Muscle layer of colon (tissue), 2 donors: ENCODE measurements around the gene TMEM154.

ENCODE experiments used
- H3K27ac ChIP-seq: one replicate; pipeline ENCODE4 v1.7.0; 2013; ENCODE audit warnings: low read depth, mild to moderate bottlenecking, low read length, moderate library complexity
- H3K27me3 ChIP-seq, 2 donors: one replicate each; pipeline ENCODE4 v1.7.0; 2013; ENCODE audit warnings: low read length in 2 of 2, mild to moderate bottlenecking in 2 of 2; ENCODE audit not compliant: insufficient read depth in 2 of 2, control insufficient read depth in 1 of 2
- H3K36me3 ChIP-seq: one replicate; pipeline ENCODE4 v1.7.0; 2013; ENCODE audit warnings: mild to moderate bottlenecking, low read length; ENCODE audit not compliant: insufficient read depth
- H3K4me1 ChIP-seq: one replicate; pipeline ENCODE4 v1.7.0; 2013; ENCODE audit warnings: mild to moderate bottlenecking, low read length; ENCODE audit not compliant: insufficient read depth
- H3K4me3 ChIP-seq, 2 donors: one replicate each; pipeline ENCODE4 v1.7.0; 2013; ENCODE audit warnings: low read length in 2 of 2, low read depth in 1 of 2, mild to moderate bottlenecking in 1 of 2, moderate library complexity in 1 of 2
- H3K9ac ChIP-seq: one replicate; pipeline ENCODE4 v1.7.0; 2013; ENCODE audit warnings: low read length
- H3K9me3 ChIP-seq: one replicate; pipeline ENCODE4 v1.7.0; 2013; ENCODE audit warnings: mild to moderate bottlenecking, low read length
- donor health status: abdominal sarcoma.
- donor health status: Adenocarcinoma of cecum.

The TMEM154 gene

GRCh38 chr4:152581536-152582160, 98.1 kb downstream of the TMEM154 start:
- H3K27ac ChIP-seq: no peak overlapping the region
- no peaks in the 10 kb centered on the region for H3K9me3 ChIP-seq
- H3K4me1 ChIP-seq: no peaks in the 10 kb centered on the region
- no peak overlapping the region for H3K9ac ChIP-seq
- no peaks in the 10 kb centered on the region for H3K36me3 ChIP-seq
- H3K4me3 ChIP-seq: no peak overlapping the region
- no peaks in the 10 kb centered on the region for H3K27me3 ChIP-seq

DNA sequence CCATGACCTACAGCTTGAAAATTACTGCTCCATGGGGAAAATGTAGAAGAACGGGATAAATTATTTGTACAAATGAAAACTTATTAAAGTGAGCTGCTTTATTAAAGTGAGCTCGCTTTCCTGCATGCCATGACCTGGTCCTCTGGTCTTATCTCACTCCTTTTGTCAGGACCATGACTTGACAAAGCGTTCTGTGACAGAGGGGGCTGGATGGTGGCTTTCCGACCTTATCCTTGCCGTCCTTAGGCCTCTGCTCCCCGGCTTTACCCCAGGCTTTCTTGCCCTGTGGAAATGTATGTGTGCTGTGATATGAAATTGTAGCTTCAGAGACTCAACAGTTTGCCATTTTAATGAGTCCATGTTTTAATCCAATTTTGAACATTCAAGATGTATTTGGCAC, 99.9 kb downstream of the TMEM154 start:
- Histone ChIP-seq H3K4me3 (no peak overlapping the region), H3K36me3 (no peaks in the 10 kb centered on the region), H3K27ac (no peak overlapping the region), H3K9me3 (no peaks in the 10 kb centered on the region), H3K9ac (no peak overlapping the region), H3K27me3 (no peaks in the 10 kb centered on the region), H3K4me1 (no peaks in the 10 kb centered on the region)

DNA sequence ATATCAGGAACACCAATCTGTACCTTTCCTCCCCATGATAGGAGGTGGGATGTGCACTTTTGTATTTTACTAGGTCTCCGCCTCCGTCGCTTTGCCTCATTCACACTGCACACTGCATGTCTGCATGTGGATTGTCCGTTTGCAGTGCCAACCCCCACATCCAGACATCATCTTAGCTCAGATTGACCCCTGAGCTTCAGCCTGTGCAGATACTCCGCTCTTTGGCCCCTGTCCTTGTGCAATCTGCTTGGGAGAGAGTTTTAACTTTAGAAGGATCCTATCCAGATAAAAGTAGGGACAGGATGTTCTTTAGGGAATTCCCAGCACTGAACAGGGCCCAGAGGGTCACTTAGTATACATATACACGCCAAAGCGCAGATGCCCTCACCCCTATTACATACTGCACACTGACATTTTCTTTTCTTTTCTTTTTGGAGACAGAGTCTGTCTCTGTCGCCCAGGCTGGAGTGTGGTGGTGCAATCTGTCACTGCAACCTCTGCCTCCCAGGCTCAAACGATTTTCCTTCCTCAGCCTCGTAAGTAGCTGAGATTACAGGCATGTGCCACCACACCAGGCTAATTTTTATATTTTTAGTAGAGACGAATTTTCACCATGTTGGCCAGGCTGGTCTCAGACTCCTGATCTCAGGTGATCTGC, 100.6 kb downstream of the TMEM154 start:
- no peak overlapping the region for H3K27ac ChIP-seq
- no peak overlapping the region for H3K9ac ChIP-seq
- no peak overlapping the region for H3K4me3 ChIP-seq
- H3K4me1 ChIP-seq: no peaks in the 10 kb centered on the region
- H3K36me3 ChIP-seq: no peaks in the 10 kb centered on the region
- no peaks in the 10 kb centered on the region for H3K27me3 ChIP-seq
- no peaks in the 10 kb centered on the region for H3K9me3 ChIP-seq

DNA sequence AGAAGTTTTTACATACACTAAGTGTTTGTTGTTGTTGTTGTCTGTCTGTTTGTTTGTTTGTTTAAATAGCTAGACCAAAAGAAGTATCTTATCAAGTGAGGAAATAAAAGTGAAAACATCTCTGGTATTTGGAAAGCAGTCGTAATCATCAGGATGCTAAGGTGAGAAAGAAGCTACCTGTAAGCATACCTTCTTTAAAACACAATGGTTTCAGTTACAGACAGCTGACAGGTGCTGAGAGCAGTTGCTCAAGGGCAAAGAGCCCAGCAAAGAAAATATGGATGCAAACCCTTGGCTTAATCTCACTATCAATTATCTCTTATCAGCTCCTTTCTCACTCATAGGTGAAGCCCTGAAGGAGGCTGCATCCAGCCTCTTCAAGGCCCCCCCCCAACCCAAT, 101.1 kb downstream of the TMEM154 start:
- Histone ChIP-seq H3K36me3 (no peaks in the 10 kb centered on the region), H3K27ac (no peak overlapping the region), H3K4me3 (no peak overlapping the region), H3K4me1 (no peaks in the 10 kb centered on the region), H3K9me3 (no peaks in the 10 kb centered on the region), H3K9ac (no peak overlapping the region), H3K27me3 (no peaks in the 10 kb centered on the region)

DNA sequence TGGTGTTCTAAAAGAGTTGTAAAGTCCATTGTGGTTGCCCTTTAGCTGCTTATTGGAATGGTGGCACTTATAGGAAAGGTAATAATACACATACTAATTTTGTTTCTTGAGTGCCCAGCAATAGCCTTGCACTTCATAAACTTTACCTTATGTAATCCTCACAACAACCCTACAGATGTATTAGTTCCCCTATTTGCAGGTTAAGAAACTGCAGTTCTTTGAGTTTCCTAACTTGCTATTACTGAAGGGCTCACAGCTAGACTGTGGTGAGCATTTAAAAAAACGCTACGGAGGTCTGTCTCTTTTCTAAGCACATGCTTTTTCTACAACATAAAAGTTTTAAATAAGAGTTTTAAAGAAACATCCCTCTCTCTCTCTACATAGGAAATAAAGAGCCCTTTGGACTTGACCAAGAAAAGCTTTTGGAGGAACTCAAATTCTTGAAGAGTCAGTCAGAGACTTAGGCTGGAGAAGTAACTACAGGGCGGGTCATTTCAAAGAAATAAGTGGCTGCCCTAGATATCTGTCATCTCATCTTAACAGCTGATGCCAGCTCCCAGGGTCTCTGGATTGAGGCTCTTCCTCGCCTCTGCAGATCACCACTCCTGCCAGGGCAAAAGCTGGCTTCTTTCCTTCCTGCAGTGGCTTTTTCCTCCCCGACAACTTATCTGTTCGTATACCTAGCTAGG, 101.9 kb downstream of the TMEM154 start:
- H3K9me3 ChIP-seq: no peaks in the 10 kb centered on the region
- H3K27me3 ChIP-seq: no peaks in the 10 kb centered on the region
- H3K36me3 ChIP-seq: no peaks in the 10 kb centered on the region
- H3K4me3 ChIP-seq: no peak overlapping the region
- no peaks in the 10 kb centered on the region for H3K4me1 ChIP-seq
- no peak overlapping the region for H3K27ac ChIP-seq
- no peak overlapping the region for H3K9ac ChIP-seq

DNA sequence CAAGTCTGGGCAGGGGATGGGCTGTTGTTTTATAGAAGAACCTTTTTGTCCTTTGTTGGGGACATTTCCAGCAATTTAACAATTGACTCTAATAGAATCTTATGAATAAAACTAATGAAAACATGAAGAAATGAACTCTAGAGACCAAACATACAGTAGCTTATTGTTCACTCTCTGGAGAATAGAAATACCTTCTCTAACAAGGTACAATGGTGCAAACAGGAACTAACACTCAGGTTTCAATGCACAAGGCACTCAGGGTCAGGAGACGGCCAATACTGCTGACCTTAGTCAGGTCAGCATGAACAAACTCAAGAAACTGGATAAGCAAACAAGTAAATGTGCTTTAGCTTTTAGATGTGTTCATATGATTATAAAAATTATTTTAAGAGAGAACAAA, 104.3 kb downstream of the TMEM154 start:
- H3K27ac ChIP-seq: no peak overlapping the region
- H3K36me3 ChIP-seq: no peaks in the 10 kb centered on the region
- H3K4me3 ChIP-seq: no peak overlapping the region
- no peaks in the 10 kb centered on the region for H3K27me3 ChIP-seq
- H3K4me1 ChIP-seq: no peaks in the 10 kb centered on the region
- H3K9me3 ChIP-seq: no peaks in the 10 kb centered on the region
- no peak overlapping the region for H3K9ac ChIP-seq

GRCh38 chr4:152573861-152574260, 105.9 kb downstream of the TMEM154 start:
- H3K9ac ChIP-seq: no peak overlapping the region
- H3K36me3 ChIP-seq: no peaks in the 10 kb centered on the region
- no peak overlapping the region for H3K4me3 ChIP-seq
- H3K4me1 ChIP-seq: no peaks in the 10 kb centered on the region
- no peaks in the 10 kb centered on the region for H3K9me3 ChIP-seq
- H3K27ac ChIP-seq: no peak overlapping the region
- no peaks in the 10 kb centered on the region for H3K27me3 ChIP-seq

GRCh38 chr4:152572417-152573086, 107.2 kb downstream of the TMEM154 start:
- H3K36me3 ChIP-seq: no peaks in the 10 kb centered on the region
- H3K4me1 ChIP-seq: no peaks in the 10 kb centered on the region
- H3K27ac ChIP-seq: no peak overlapping the region
- no peaks in the 10 kb centered on the region for H3K9me3 ChIP-seq
- H3K4me3 ChIP-seq: no peak overlapping the region
- H3K27me3 ChIP-seq: no peaks in the 10 kb centered on the region
- no peak overlapping the region for H3K9ac ChIP-seq

DNA sequence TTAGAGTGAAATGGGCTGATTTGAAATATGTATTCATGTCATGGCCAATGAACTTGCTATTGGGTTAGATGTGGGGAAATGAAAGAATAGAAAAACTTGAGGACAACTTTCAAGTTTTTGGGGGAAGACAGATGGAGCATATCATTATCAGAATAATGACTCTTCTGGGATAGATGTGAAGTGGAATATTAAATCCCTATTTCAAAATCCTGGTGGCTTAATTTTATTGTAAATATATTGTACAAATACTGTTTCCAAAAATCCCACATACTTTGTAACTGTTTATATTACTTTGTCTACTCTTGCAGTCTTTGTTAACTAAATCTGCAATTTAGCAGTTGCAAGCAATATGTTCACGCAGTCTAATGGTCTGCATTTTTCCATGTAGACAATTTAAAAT, 108.0 kb downstream of the TMEM154 start:
- H3K9ac ChIP-seq: no peak overlapping the region
- H3K36me3 ChIP-seq: no peaks in the 10 kb centered on the region
- no peaks in the 10 kb centered on the region for H3K4me1 ChIP-seq
- H3K4me3 ChIP-seq: no peak overlapping the region
- H3K9me3 ChIP-seq: no peaks in the 10 kb centered on the region
- no peak overlapping the region for H3K27ac ChIP-seq
- H3K27me3 ChIP-seq: no peaks in the 10 kb centered on the region

GRCh38 chr4:152571296-152571695, 108.5 kb downstream of the TMEM154 start:
- Histone ChIP-seq H3K9me3 (no peaks in the 10 kb centered on the region), H3K27ac (no peak overlapping the region), H3K36me3 (no peaks in the 10 kb centered on the region), H3K4me3 (no peak overlapping the region), H3K9ac (no peak overlapping the region), H3K4me1 (no peaks in the 10 kb centered on the region), H3K27me3 (no peaks in the 10 kb centered on the region)
